HG02943 (cell line): ENCODE measurements around the gene ASPN.
"Not testable (repeated sequence)": the region's sequence is repeated elsewhere in the genome, so short reads cannot be mapped to it uniquely, and the experiment has no call there.

ENCODE experiments used
- ATAC-seq: cut with Tn5 transposase; IDR thresholded peaks from one replicate; pipeline ENCODE4 v1.9.1; 2021; ENCODE audit warnings: mild to moderate bottlenecking, low read depth, moderate library complexity; ENCODE audit not compliant: unreplicated experiment

Gene ASPN

GRCh38 chr9:92423612-92424011, 58.7 kb downstream of the ASPN start:
- ATAC-seq, result no peak

- ATAC-seq, result no peak
Observed at GRCh38 chr9:92422611-92423338, 59.5 kb downstream of the ASPN start.

- no peak for ATAC-seq
Observed at GRCh38 chr9:92414566-92414965, 67.7 kb downstream of the ASPN start.

GRCh38 chr9:92411157-92411556, 71.1 kb downstream of the ASPN start:
- not testable (repeated sequence) for ATAC-seq

GRCh38 chr9:92408747-92409478, 73.4 kb downstream of the ASPN start:
- ATAC-seq, result no peak

GRCh38 chr9:92407818-92408217, 74.5 kb downstream of the ASPN start:
- no peak for ATAC-seq

GRCh38 chr9:92406477-92406876, 75.8 kb downstream of the ASPN start:
- ATAC-seq, result no peak
